ENCODE data around the gene FBXL3. TPM values are rescaled to one million over a fixed set of nuclear protein-coding genes. Genes with fewer than 3 reads are reported as not detected.

Gene FBXL3
- polyA plus RNA-seq, 1 of the 3 experiments (the other 2 are of a cell fraction) = 13.6 TPM

- no peak for TF ChIP-seq IRF3 (IDR thresholded peaks at IDR 0.05; ENCODE audit: low read depth, low read length)
These were observed 26.5 kb downstream of the FBXL3 start (continued) for GRCh38 chr13:77000475-77000874.

GRCh38 chr13:76994281-76994680, 32.7 kb downstream of the FBXL3 start:
- 92% methylated on average over 3 of the region's 3 CpGs for WGBS (ENCODE audit: low lambda C conversion rate)

More at GRCh38 chr13:76994281-76994680, 32.7 kb downstream of the FBXL3 start:
- Histone ChIP-seq H3K4me3 (ENCODE audit: low read depth in 2 of 2, low read length in 1 of 2) (no peak overlapping the region), H3K4me1 (ENCODE audit: control insufficient read depth in 1 of 2, insufficient read depth in 2 of 2, low read depth in 1 of 2, low read length in 1 of 2) (peaks cover 11 to 13% of the 10 kb centered on the region in 2 experiments; a peak in 3 of 4 replicates), H3K79me2 (ENCODE audit: insufficient read depth) (peaks cover 30% of the 10 kb centered on the region), H3K9me2 (no peaks in the 10 kb centered on the region), H3K27me3 (ENCODE audit: insufficient read depth) (no peaks in the 10 kb centered on the region), H3K9ac (no peak overlapping the region), H3F3A (replicated peaks; ENCODE audit: insufficient read depth) (peaks cover 4% of the 10 kb centered on the region), H3K36me3 (replicated peaks in 1 of 2; ENCODE audit: control insufficient read depth in 1 of 2, insufficient read depth in 2 of 2, low read length in 1 of 2) (peaks cover 23 to 33% of the 10 kb centered on the region in 2 experiments), H3K4me2 (no peak overlapping the region), H2AFZ (ENCODE audit: low read depth) (no peak overlapping the region), H3K9me3 (no peaks in the 10 kb centered on the region), H3K27ac (ENCODE audit: low read depth in 2 of 2, low read length in 1 of 2) (no peak overlapping the region), H4K20me1 (ENCODE audit: insufficient read depth) (no peaks in the 10 kb centered on the region)
- DNase-seq = no peak
- CTCF ChIA-PET = interaction anchor here (0.6 to 1.8 kb wide), 3 partner anchors 8 to 1299 kb away, joined by 3 to 17 read pairs (median 3); no protein-coding TSS in a partner anchor
- TF ChIP-seq RFX5 (IDR thresholded peaks at IDR 0.05; ENCODE audit: low read length) = no peak
- TF ChIP-seq IRF3 (IDR thresholded peaks at IDR 0.05; ENCODE audit: low read depth, low read length) = no peak
- no peak for TF ChIP-seq SIN3A (IDR thresholded peaks at IDR 0.05; ENCODE audit: borderline replicate concordance, low read depth, low read length)
- no peak for TF ChIP-seq CTCF (IDR thresholded peaks at IDR 0.05)
- TF ChIP-seq NFIC (IDR thresholded peaks at IDR 0.05; ENCODE audit: borderline replicate concordance) = no peak
- TF ChIP-seq TCF12 (IDR thresholded peaks at IDR 0.05) = no peak
- no peak for TF ChIP-seq FOXM1 (IDR thresholded peaks at IDR 0.05; ENCODE audit: low read depth)
- no peak for TF ChIP-seq GABPA (IDR thresholded peaks at IDR 0.05; ENCODE audit: low read depth)
- no peak for TF ChIP-seq SMC3 (IDR thresholded peaks at IDR 0.05; ENCODE audit: low read depth, low read length)
- no peak for TF ChIP-seq EZH2phosphoT487 (IDR thresholded peaks at IDR 0.05; ENCODE audit: borderline replicate concordance, low read depth)
- no peak for TF ChIP-seq GATA2 (CRISPR knock-in tag; IDR thresholded peaks at IDR 0.05)
- no peak for TF ChIP-seq REST (IDR thresholded peaks at IDR 0.05; ENCODE audit: low read depth, low read length)
- TF ChIP-seq MXI1 (IDR thresholded peaks at IDR 0.05; ENCODE audit: low read depth, low read length) = no peak
- TF ChIP-seq RCOR1 (IDR thresholded peaks at IDR 0.05; ENCODE audit: low read length) = no peak
- no peak for TF ChIP-seq RAD21 (IDR thresholded peaks at IDR 0.05; ENCODE audit: low read length)
- no peak for TF ChIP-seq USF1 (IDR thresholded peaks at IDR 0.05; ENCODE audit: borderline replicate concordance, low read depth)
- no peak for TF ChIP-seq ZBTB33 (IDR thresholded peaks at IDR 0.05; ENCODE audit: borderline replicate concordance, low read depth)
- TF ChIP-seq NRF1 (IDR thresholded peaks at IDR 0.05; ENCODE audit: low read depth, low read length) = no peak
- no peak for TF ChIP-seq TAF1 (IDR thresholded peaks at IDR 0.05; ENCODE audit: borderline replicate concordance, low read depth, low read length)
- POLR2A ChIA-PET = no interaction called here
